Cerebellar cortex (tissue), 1 donor: ENCODE measurements around the gene GNGT2.

ENCODE experiments used
- DNase-seq: peaks from one replicate; pipeline ENCODE4 v3.0.0-alpha.2; 2015; ENCODE audit warnings: low spot score

The GNGT2 gene

GRCh38 chr17:49229076-49229804 lies 18.9 kb upstream of the GNGT2 start:
- no peak for DNase-seq

GRCh38 chr17:49227436-49228261 lies 17.3 kb upstream of the GNGT2 start:
- DNase-seq: peak; percentile 85

GRCh38 chr17:49226771-49227435 lies 16.5 kb upstream of the GNGT2 start:
- DNase-seq: no peak

- DNase-seq: no peak
Measured at GRCh38 chr17:49225554-49226236, 15.3 kb upstream of the GNGT2 start.

GRCh38 chr17:49224997-49225337 lies 14.6 kb upstream of the GNGT2 start:
- no peak for DNase-seq

- DNase-seq: no peak
Measured at GRCh38 chr17:49224198-49224996, 14.0 kb upstream of the GNGT2 start.

GRCh38 chr17:49223517-49224197 lies 13.3 kb upstream of the GNGT2 start:
- peak; percentile 26 for DNase-seq

GRCh38 chr17:49223168-49223516 lies 12.8 kb upstream of the GNGT2 start:
- no peak for DNase-seq

- DNase-seq: no peak
Measured at GRCh38 chr17:49219987-49220386, 9.6 kb upstream of the GNGT2 start.

GRCh38 chr17:49218941-49219913 lies 8.9 kb upstream of the GNGT2 start:
- no peak for DNase-seq

GRCh38 chr17:49217651-49218413 lies 7.5 kb upstream of the GNGT2 start:
- DNase-seq: no peak

GRCh38 chr17:49216953-49217650 lies 6.7 kb upstream of the GNGT2 start:
- DNase-seq: no peak

GRCh38 chr17:49216482-49216881 lies 6.1 kb upstream of the GNGT2 start:
- no peak for DNase-seq

GRCh38 chr17:49214676-49215360 lies 4.4 kb upstream of the GNGT2 start:
- no peak for DNase-seq

GRCh38 chr17:49213847-49214246 lies 3.5 kb upstream of the GNGT2 start:
- DNase-seq: no peak

- no peak for DNase-seq
Measured at GRCh38 chr17:49213399-49213798, 3.0 kb upstream of the GNGT2 start.

GRCh38 chr17:49209061-49209571 lies 1.3 kb downstream of the GNGT2 start:
- no peak for DNase-seq

GRCh38 chr17:49204516-49204915 lies 5.9 kb downstream of the GNGT2 start:
- DNase-seq: no peak
